GM19043 (cell line): ENCODE data around the gene DENND4B.
A peak's percentile ranks its signal among the peaks of the same experiment; 100 is the strongest.

ENCODE experiments used
- ATAC-seq: cut with Tn5 transposase; IDR thresholded peaks from one replicate; pipeline ENCODE4 v1.9.1; 2021; ENCODE audit warnings: low read depth; ENCODE audit not compliant: unreplicated experiment

Gene DENND4B

GRCh38 chr1:153951183-153951582, 4.7 kb upstream of the DENND4B start:
- no peak for ATAC-seq

- ATAC-seq: peak; percentile 61
Measured at GRCh38 chr1:153945795-153946621, 510 bp downstream of the DENND4B start.

GRCh38 chr1:153945131-153945794, 1.3 kb downstream of the DENND4B start:
- ATAC-seq: peak; percentile 33

GRCh38 chr1:153944827-153945117, 1.7 kb downstream of the DENND4B start:
- ATAC-seq: no peak

GRCh38 chr1:153944005-153944826, 2.3 kb downstream of the DENND4B start:
- no peak for ATAC-seq

- no peak for ATAC-seq
Measured at GRCh38 chr1:153942766-153943549, 3.6 kb downstream of the DENND4B start.

- no peak for ATAC-seq
Measured at GRCh38 chr1:153941826-153942725, 4.4 kb downstream of the DENND4B start.

- ATAC-seq: no peak
Measured at GRCh38 chr1:153940756-153941155, 5.8 kb downstream of the DENND4B start.

- no peak for ATAC-seq
Measured at GRCh38 chr1:153939476-153939875, 7.0 kb downstream of the DENND4B start.

GRCh38 chr1:153938996-153939395, 7.5 kb downstream of the DENND4B start:
- ATAC-seq: no peak

GRCh38 chr1:153937331-153937730, 9.2 kb downstream of the DENND4B start:
- no peak for ATAC-seq

- no peak for ATAC-seq
Measured at GRCh38 chr1:153936011-153936802, 10.3 kb downstream of the DENND4B start.

- no peak for ATAC-seq
Measured at GRCh38 chr1:153934746-153935145, 11.8 kb downstream of the DENND4B start.

GRCh38 chr1:153933955-153934354, 12.6 kb downstream of the DENND4B start:
- no peak for ATAC-seq

- ATAC-seq: no peak
Measured at GRCh38 chr1:153933430-153933829, 13.1 kb downstream of the DENND4B start.

GRCh38 chr1:153932156-153933131, 14.1 kb downstream of the DENND4B start:
- no peak for ATAC-seq
